ENCODE measurements around the gene PTDSS2. TPM values are rescaled to one million over a fixed set of nuclear protein-coding genes. Genes with fewer than 3 reads are reported as not detected.

The PTDSS2 gene
- total and polyA plus RNA-seq, 9 of the 15 experiments (the other 6 are each of a cell fraction or from before 2014, with no cell fraction given), result 0.45 to 53.9 (median 17.2) TPM

DNA sequence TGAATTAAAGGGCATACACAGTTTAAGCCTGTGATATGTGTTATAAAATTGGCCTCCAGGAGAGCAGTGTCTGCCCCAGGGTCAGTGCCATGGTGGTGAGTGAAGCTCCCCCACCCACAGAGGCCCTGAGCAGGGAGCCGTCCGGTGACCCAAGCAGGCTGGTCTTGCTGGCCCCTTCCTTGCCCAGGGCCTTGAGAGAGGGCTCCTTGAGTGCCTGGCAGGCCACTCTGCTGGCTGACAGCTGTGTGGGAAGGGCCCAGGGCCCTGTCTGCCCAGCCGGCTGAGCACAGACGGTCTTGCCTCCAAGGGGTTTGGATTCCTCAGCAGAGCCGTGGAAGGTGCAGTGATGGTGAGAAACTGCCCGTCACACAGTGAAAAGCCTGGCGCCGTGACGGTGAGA, 25.9 kb downstream of the PTDSS2 start (continued):
- TF ChIP-seq ETV6 (IDR thresholded peaks at IDR 0.05; ENCODE audit: borderline replicate concordance in 1 of 2, low read depth in 2 of 2, low read length in 1 of 2) (no peak), ETV6 (CRISPR knock-in tag; IDR thresholded peaks at IDR 0.05; ENCODE audit: borderline replicate concordance) (no peak), SIN3B (IDR thresholded peaks at IDR 0.05; ENCODE audit: low read depth) (no peak)
- TF ChIP-seq, protein P1, sequence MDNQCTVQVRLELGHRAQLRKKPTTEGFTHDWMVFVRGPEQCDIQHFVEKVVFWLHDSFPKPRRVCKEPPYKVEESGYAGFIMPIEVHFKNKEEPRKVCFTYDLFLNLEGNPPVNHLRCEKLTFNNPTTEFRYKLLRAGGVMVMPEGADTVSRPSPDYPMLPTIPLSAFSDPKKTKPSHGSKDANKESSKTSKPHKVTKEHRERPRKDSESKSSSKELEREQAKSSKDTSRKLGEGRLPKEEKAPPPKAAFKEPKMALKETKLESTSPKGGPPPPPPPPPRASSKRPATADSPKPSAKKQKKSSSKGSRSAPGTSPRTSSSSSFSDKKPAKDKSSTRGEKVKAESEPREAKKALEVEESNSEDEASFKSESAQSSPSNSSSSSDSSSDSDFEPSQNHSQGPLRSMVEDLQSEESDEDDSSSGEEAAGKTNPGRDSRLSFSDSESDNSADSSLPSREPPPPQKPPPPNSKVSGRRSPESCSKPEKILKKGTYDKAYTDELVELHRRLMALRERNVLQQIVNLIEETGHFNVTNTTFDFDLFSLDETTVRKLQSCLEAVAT (IDR thresholded peaks at IDR 0.05), result no peak
- TF ChIP-seq, protein P2, sequence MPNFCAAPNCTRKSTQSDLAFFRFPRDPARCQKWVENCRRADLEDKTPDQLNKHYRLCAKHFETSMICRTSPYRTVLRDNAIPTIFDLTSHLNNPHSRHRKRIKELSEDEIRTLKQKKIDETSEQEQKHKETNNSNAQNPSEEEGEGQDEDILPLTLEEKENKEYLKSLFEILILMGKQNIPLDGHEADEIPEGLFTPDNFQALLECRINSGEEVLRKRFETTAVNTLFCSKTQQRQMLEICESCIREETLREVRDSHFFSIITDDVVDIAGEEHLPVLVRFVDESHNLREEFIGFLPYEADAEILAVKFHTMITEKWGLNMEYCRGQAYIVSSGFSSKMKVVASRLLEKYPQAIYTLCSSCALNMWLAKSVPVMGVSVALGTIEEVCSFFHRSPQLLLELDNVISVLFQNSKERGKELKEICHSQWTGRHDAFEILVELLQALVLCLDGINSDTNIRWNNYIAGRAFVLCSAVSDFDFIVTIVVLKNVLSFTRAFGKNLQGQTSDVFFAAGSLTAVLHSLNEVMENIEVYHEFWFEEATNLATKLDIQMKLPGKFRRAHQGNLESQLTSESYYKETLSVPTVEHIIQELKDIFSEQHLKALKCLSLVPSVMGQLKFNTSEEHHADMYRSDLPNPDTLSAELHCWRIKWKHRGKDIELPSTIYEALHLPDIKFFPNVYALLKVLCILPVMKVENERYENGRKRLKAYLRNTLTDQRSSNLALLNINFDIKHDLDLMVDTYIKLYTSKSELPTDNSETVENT (CRISPR knock-in tag; IDR thresholded peaks at IDR 0.05), result no peak

DNA sequence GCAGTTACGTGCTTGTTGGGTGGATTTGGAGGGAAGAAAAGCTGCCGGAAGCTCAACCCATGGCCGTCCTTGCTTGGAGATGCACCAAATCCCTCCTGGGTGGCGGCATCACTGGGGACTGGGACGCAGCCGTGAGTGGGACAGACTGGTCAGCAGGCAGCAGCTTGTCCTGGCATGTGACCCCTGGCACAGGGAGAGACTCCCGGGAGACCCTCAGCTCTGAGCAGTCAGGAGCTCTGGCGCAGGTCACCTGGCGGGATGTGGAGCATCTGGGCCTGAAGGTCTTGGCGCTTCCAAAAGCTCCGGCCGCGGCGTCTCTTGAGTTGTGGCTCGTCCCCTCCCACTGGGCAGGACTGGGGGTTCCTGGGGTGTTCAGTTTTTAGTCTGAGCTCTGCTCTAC, 26.3 kb downstream of the PTDSS2 start:
- H3K36me3 ChIP-seq (ENCODE audit: control insufficient read depth, insufficient read depth, low read length), result peaks cover 29% of the 10 kb centered on the region
- H3K9me3 ChIP-seq (replicated peaks; ENCODE audit: control insufficient read depth, insufficient read depth, low read depth, low read length), result peaks cover 2% of the 10 kb centered on the region; the same call in 1 of the 2 replicates
- no peaks in the 10 kb centered on the region for H3K27me3 ChIP-seq (ENCODE audit: control insufficient read depth in 2 of 2, insufficient read depth in 2 of 2, low read length in 2 of 2)
- no peaks in the 10 kb centered on the region for H4K20me1 ChIP-seq (replicated peaks; ENCODE audit: control insufficient read depth, insufficient read depth, low read length)
- H3K27ac ChIP-seq (ENCODE audit: extremely low read depth, low read depth, low read length), result no peak overlapping the region
- H3K4me2 ChIP-seq (ENCODE audit: insufficient read depth, low read length), result no peak overlapping the region
- 92% methylated on average over 15 of the region's 15 CpGs for WGBS (ENCODE audit: insufficient coverage, low coverage, missing lambda C conversion rate)
- peaks cover 0 to 39% of the 10 kb centered on the region in 2 experiments; a peak in 1 of 5 replicates for H3K4me1 ChIP-seq (replicated peaks in 1 of 2; ENCODE audit: control insufficient read depth in 2 of 2, insufficient read depth in 2 of 2, low read length in 2 of 2)
- BruUV-seq (replicated peaks), result no TSS peak
- peak overlapping the region in 1 of 2 experiments; percentile 41; a peak in 1 of 4 replicates for H3K9ac ChIP-seq (ENCODE audit: insufficient read depth in 1 of 2, low read depth in 2 of 2, low read length in 2 of 2)
- ATAC-seq, result no peak
- H3K4me3 ChIP-seq, result no peak overlapping the region
- in situ Hi-C loops (cut with MboI) (no loop called here), intact Hi-C loops (cut with micrococcal nuclease) (no loop called here)
- ChIA-PET POLR2A (interaction anchor here (0.6 to 1.4 kb wide), 4 partner anchors 15 to 58 kb away, joined by 3 to 5 read pairs (median 4); no protein-coding TSS in a partner anchor), CTCF (ENCODE audit: low intra/inter-chr PET ratio) (no interaction called here)
- no peak overlapping the region for H2AFZ ChIP-seq (ENCODE audit: low read depth, low read length)
- H3K79me2 ChIP-seq (ENCODE audit: control insufficient read depth, insufficient read depth, low read length), result peaks cover 41% of the 10 kb centered on the region
- no peaks in the 10 kb centered on the region for H3K9me1 ChIP-seq (ENCODE audit: control insufficient read depth, insufficient read depth, low read length)
- no peak for FAIRE-seq
- no peak for DNase-seq (ENCODE audit: extremely low read depth in 1 of 4, low spot score in 3 of 4)
- TF ChIP-seq CBFB (CRISPR knock-in tag; IDR thresholded peaks at IDR 0.05) (no peak), CCNT2 (IDR thresholded peaks at IDR 0.05; ENCODE audit: borderline replicate concordance, extremely low read depth, insufficient read length, low read depth, low read length) (no peak), XRCC4 (IDR thresholded peaks at IDR 0.05; ENCODE audit: extremely low read depth, insufficient read depth, insufficient read length) (no peak)
- TF ChIP-seq, protein P3, sequence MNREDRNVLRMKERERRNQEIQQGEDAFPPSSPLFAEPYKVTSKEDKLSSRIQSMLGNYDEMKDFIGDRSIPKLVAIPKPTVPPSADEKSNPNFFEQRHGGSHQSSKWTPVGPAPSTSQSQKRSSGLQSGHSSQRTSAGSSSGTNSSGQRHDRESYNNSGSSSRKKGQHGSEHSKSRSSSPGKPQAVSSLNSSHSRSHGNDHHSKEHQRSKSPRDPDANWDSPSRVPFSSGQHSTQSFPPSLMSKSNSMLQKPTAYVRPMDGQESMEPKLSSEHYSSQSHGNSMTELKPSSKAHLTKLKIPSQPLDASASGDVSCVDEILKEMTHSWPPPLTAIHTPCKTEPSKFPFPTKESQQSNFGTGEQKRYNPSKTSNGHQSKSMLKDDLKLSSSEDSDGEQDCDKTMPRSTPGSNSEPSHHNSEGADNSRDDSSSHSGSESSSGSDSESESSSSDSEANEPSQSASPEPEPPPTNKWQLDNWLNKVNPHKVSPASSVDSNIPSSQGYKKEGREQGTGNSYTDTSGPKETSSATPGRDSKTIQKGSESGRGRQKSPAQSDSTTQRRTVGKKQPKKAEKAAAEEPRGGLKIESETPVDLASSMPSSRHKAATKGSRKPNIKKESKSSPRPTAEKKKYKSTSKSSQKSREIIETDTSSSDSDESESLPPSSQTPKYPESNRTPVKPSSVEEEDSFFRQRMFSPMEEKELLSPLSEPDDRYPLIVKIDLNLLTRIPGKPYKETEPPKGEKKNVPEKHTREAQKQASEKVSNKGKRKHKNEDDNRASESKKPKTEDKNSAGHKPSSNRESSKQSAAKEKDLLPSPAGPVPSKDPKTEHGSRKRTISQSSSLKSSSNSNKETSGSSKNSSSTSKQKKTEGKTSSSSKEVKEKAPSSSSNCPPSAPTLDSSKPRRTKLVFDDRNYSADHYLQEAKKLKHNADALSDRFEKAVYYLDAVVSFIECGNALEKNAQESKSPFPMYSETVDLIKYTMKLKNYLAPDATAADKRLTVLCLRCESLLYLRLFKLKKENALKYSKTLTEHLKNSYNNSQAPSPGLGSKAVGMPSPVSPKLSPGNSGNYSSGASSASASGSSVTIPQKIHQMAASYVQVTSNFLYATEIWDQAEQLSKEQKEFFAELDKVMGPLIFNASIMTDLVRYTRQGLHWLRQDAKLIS (CRISPR knock-in tag; IDR thresholded peaks at IDR 0.05), result no peak
- TF ChIP-seq, protein P4, sequence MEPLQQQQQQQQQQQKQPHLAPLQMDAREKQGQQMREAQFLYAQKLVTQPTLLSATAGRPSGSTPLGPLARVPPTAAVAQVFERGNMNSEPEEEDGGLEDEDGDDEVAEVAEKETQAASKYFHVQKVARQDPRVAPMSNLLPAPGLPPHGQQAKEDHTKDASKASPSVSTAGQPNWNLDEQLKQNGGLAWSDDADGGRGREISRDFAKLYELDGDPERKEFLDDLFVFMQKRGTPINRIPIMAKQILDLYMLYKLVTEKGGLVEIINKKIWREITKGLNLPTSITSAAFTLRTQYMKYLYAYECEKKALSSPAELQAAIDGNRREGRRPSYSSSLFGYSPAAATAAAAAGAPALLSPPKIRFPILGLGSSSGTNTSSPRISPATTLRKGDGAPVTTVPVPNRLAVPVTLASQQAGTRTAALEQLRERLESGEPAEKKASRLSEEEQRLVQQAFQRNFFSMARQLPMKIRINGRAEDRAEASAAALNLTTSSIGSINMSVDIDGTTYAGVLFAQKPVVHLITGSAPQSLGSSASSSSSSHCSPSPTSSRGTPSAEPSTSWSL (CRISPR knock-in tag; IDR thresholded peaks at IDR 0.05; ENCODE audit: borderline replicate concordance), result no peak
